Heart left ventricle (tissue), 13 donors: ENCODE results near the gene ZNF835.

ENCODE experiments used
- POLR2A ChIP-seq, 2 donors: fragments of 450-650 bp; IDR thresholded peaks; one replicate each; pipeline ENCODE4 v1.6.1; 2017; ENCODE audit warnings: antibody characterized with exemption in 2 of 2, mild to moderate bottlenecking in 2 of 2, moderate library complexity in 2 of 2
- TF ChIP-seq, protein P1 (sequence below), 12 donors: fragments of 200-600 bp; sonication (generic) in 4 of 12; IDR thresholded peaks; one replicate each; pipeline versions ENCODE4 v1.5.0 to v1.8.0; 2018 to 2022; ENCODE audit warnings: antibody characterized with exemption in 12 of 12, mild to moderate bottlenecking in 5 of 12
- donor health status: ischemic (EF 13 %, LVEDD 7.1; RV severe dilation, severe dysfunction).
- donor health status: DM: no; HTN: yes; CAD: no.
- donor health status: DM: no; HTN: no; CAD: no.
- donor health status: ischemic (EF 25% LVEDD 6.9; RV normal size, moderate dysfunction).
- donor health status: ischemic (EF 25% LVEDD 5.7; RV mildly dilated, moderate dysfunction).
- donor health status: ischemic (EF 35%, LVEDD 5.7; RV mildly dilated, moderate dysfunction).
- donor health status: nonischemic (EF 11% LVEDD 7.7; RV severe dilation, severe dysfunction).
- donor health status: DM: yes; HTN: yes; CAD: no.
- donor health status: PGD.
- donor health status: ischemic (EF 29% LVEDD 5.4; RV normal size, mild dysfunction).
- donor health status: nonischemic (EF 23%, LVEDD 6.1; RV moderate dilation, normal function).

- TF ChIP-seq, protein P1, sequence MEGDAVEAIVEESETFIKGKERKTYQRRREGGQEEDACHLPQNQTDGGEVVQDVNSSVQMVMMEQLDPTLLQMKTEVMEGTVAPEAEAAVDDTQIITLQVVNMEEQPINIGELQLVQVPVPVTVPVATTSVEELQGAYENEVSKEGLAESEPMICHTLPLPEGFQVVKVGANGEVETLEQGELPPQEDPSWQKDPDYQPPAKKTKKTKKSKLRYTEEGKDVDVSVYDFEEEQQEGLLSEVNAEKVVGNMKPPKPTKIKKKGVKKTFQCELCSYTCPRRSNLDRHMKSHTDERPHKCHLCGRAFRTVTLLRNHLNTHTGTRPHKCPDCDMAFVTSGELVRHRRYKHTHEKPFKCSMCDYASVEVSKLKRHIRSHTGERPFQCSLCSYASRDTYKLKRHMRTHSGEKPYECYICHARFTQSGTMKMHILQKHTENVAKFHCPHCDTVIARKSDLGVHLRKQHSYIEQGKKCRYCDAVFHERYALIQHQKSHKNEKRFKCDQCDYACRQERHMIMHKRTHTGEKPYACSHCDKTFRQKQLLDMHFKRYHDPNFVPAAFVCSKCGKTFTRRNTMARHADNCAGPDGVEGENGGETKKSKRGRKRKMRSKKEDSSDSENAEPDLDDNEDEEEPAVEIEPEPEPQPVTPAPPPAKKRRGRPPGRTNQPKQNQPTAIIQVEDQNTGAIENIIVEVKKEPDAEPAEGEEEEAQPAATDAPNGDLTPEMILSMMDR (IDR thresholded peaks at IDR 0.05): no peak
- TF ChIP-seq POLR2A (IDR thresholded peaks at IDR 0.05): no peak
Observed at GRCh38 chr19:56663931-56664500, 7.5 kb downstream of the ZNF835 start.
